KMS-11 (cell line): ENCODE measurements around the gene PCSK9.

Experiments used
- H2AFZ ChIP-seq: fragments of 200-600 bp; sonication (generic); 2 replicates; pipeline ENCODE4 v1.6.1; 2016; ENCODE audit warnings: antibody characterized with exemption, mixed run types, low read depth
- H3K27ac ChIP-seq: fragments of 200-600 bp; sonication (generic); 2 replicates; pipeline ENCODE4 v1.6.1; 2016; ENCODE audit warnings: mild to moderate bottlenecking, mixed run types
- H3K27me3 ChIP-seq: fragments of 200-600 bp; sonication (generic); 2 replicates; pipeline ENCODE4 v1.6.1; 2017; ENCODE audit warnings: mild to moderate bottlenecking, low read depth, mixed run types, moderate library complexity; ENCODE audit not compliant: insufficient read depth
- H3K36me3 ChIP-seq: fragments of 200-600 bp; sonication (generic); 2 replicates; pipeline ENCODE4 v1.6.1; 2017; ENCODE audit warnings: mild to moderate bottlenecking, mixed run types; ENCODE audit not compliant: insufficient read depth
- H3K4me1 ChIP-seq: fragments of 200-600 bp; sonication (generic); 2 replicates; pipeline ENCODE4 v1.6.1; 2016; ENCODE audit warnings: mild to moderate bottlenecking, low read depth, mixed run types; ENCODE audit not compliant: poor library complexity, severe bottlenecking
- H3K4me2 ChIP-seq: fragments of 200-600 bp; sonication (generic); 2 replicates; pipeline ENCODE4 v1.7.0; 2016; ENCODE audit warnings: mild to moderate bottlenecking, mixed run types
- H3K4me3 ChIP-seq: fragments of 200-600 bp; sonication (generic); IDR thresholded peaks from 2 replicates; pipeline ENCODE4 v1.6.1; 2017; ENCODE audit warnings: low read depth, low read length, mixed read lengths; ENCODE audit not compliant: insufficient read depth
- H3K79me2 ChIP-seq: fragments of 200-600 bp; sonication (generic); 2 replicates; pipeline ENCODE4 v1.6.1; 2016; ENCODE audit warnings: low read depth, mixed run types; ENCODE audit not compliant: insufficient read depth
- H3K9ac ChIP-seq: fragments of 200-600 bp; sonication (generic); 2 replicates; pipeline ENCODE4 v1.6.1; 2016; ENCODE audit warnings: mild to moderate bottlenecking, mixed run types
- H4K20me1 ChIP-seq: fragments of 200-600 bp; sonication (generic); 2 replicates; pipeline ENCODE4 v1.6.1; 2016; ENCODE audit warnings: mild to moderate bottlenecking, mixed run types; ENCODE audit not compliant: insufficient read depth
- CTCF ChIP-seq: fragments of 200-600 bp; sonication (generic); conservative IDR thresholded peaks from 2 replicates; pipeline ENCODE4 v1.6.1; 2017; ENCODE audit warnings: low read depth, mild to moderate bottlenecking, antibody characterized with exemption, low read length, moderate library complexity, mixed read lengths

The PCSK9 gene

GRCh38 chr1:54998677-54999076 is 40.7 kb upstream of the PCSK9 start, which contains the start of gene BSND:
TSS of gene BSND (plus strand) at chr1:54998933. CDS start at chr1:54999187, 254 bp downstream.
- Histone ChIP-seq H3K9ac (no peak within 1 kb of the TSS), H3K4me2 (no peak within 1 kb of the TSS), H3K27ac (no peak within 1 kb of the TSS), H3K27me3 (no peaks in the 10 kb centered on the region), H4K20me1 (no peaks in the 10 kb centered on the region), H3K36me3 (no peaks in the 10 kb centered on the region), H3K4me1 (no peaks in the 10 kb centered on the region), H2AFZ (no peak within 1 kb of the TSS), H3K4me3 (no peak within 1 kb of the TSS), H3K79me2 (no peaks in the 10 kb centered on the region)
- TF ChIP-seq CTCF: no peak

- H3K27ac ChIP-seq: no peak overlapping the region
- H2AFZ ChIP-seq: no peak overlapping the region
- H3K9ac ChIP-seq: no peak overlapping the region
- H4K20me1 ChIP-seq: no peaks in the 10 kb centered on the region
- H3K4me1 ChIP-seq: no peaks in the 10 kb centered on the region
- H3K27me3 ChIP-seq: no peaks in the 10 kb centered on the region
- H3K4me2 ChIP-seq: no peak overlapping the region
- TF ChIP-seq CTCF: no peak
- no peak overlapping the region for H3K4me3 ChIP-seq
- H3K79me2 ChIP-seq: no peaks in the 10 kb centered on the region
- H3K36me3 ChIP-seq: no peaks in the 10 kb centered on the region
These were observed 39.0 kb upstream of the PCSK9 start for GRCh38 chr1:55000110-55001085.

- Histone ChIP-seq H3K27me3 (no peaks in the 10 kb centered on the region), H3K36me3 (no peaks in the 10 kb centered on the region), H4K20me1 (no peaks in the 10 kb centered on the region), H3K4me2 (no peak overlapping the region), H3K27ac (no peak overlapping the region), H3K4me1 (no peaks in the 10 kb centered on the region), H3K79me2 (no peaks in the 10 kb centered on the region), H3K4me3 (no peak overlapping the region), H3K9ac (no peak overlapping the region), H2AFZ (no peak overlapping the region)
- TF ChIP-seq CTCF: no peak
These were observed 38.0 kb upstream of the PCSK9 start for GRCh38 chr1:55001311-55001710.

DNA sequence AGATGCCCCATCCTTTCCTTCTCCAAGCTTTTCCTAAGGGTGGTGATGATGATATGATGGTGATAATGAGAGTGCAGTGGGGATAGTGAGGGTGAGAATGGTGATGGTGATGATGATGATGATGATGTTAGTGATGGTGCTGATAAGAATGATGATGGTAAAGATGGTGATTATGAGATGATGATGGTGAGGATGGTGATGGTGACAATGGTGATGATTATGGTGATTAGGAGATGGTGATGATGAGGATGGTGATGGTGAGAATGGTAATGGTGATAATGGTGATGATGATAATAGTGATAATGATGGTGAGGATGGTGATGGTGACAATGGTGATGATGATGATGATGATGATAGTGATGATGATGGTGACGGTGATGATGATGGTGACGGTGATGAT is 36.7 kb upstream of the PCSK9 start:
- Histone ChIP-seq H3K4me3 (no peak overlapping the region), H3K9ac (no peak overlapping the region), H2AFZ (no peak overlapping the region), H3K4me1 (no peaks in the 10 kb centered on the region), H3K79me2 (no peaks in the 10 kb centered on the region), H3K36me3 (no peaks in the 10 kb centered on the region), H3K27me3 (no peaks in the 10 kb centered on the region), H3K4me2 (no peak overlapping the region), H3K27ac (no peak overlapping the region), H4K20me1 (no peaks in the 10 kb centered on the region)
- no peak for TF ChIP-seq CTCF
